Activated CD4-positive, alpha-beta T cell treated with anti-CD3 and anti-CD28 coated beads, Interleukin-2, amount 50 U/mL, for 48 hours (primary cell): ENCODE measurements around the gene COX6A2.
"Not testable (repeated sequence)": the region's sequence is repeated elsewhere in the genome, so short reads cannot be mapped to it uniquely, and the experiment has no call there.

Experiments
- DNase-seq, 2 experiments: peaks; one replicate each; pipeline ENCODE4 v3.0.0-alpha.2; 2020

Gene COX6A2

GRCh38 chr16:31461921-31462804, 34.0 kb upstream of the COX6A2 start:
- DNase-seq: no peak

GRCh38 chr16:31461201-31461920, 33.2 kb upstream of the COX6A2 start:
- DNase-seq: no peak

- DNase-seq: no peak
Measured at GRCh38 chr16:31460582-31461002, 32.4 kb upstream of the COX6A2 start.

- peak; percentile 100 for DNase-seq
Measured at GRCh38 chr16:31459687-31460581, 31.8 kb upstream of the COX6A2 start.

- peak; percentile 97 for DNase-seq
Measured at GRCh38 chr16:31458844-31459686, 30.9 kb upstream of the COX6A2 start, which contains the start of gene ARMC5. Gene ARMC5 (plus strand): TSS chr16:31459501. CDS start chr16:31459525, 24 bp downstream.

GRCh38 chr16:31458073-31458843, 30.1 kb upstream of the COX6A2 start:
- peak; percentile 41 to 62 for DNase-seq

GRCh38 chr16:31456988-31457360, 28.8 kb upstream of the COX6A2 start:
- DNase-seq: no peak

- peak in 1 of 2 experiments; percentile 51 for DNase-seq
Measured at GRCh38 chr16:31455601-31456314, 27.6 kb upstream of the COX6A2 start.

- no peak for DNase-seq
Measured at GRCh38 chr16:31453255-31454204, 25.4 kb upstream of the COX6A2 start.

- no peak for DNase-seq
Measured at GRCh38 chr16:31452631-31453106, 24.5 kb upstream of the COX6A2 start.

GRCh38 chr16:31451681-31452351, 23.7 kb upstream of the COX6A2 start:
- DNase-seq: no peak

GRCh38 chr16:31451201-31451600, 23.0 kb upstream of the COX6A2 start:
- DNase-seq: no peak

GRCh38 chr16:31445931-31446330, 17.8 kb upstream of the COX6A2 start:
- DNase-seq: not testable (repeated sequence)

- DNase-seq: no peak
Measured at GRCh38 chr16:31441956-31442355, 13.8 kb upstream of the COX6A2 start.

GRCh38 chr16:31440516-31441184, 12.5 kb upstream of the COX6A2 start:
- no peak for DNase-seq

GRCh38 chr16:31439519-31439918, 11.4 kb upstream of the COX6A2 start:
- no peak for DNase-seq

- not testable (repeated sequence) for DNase-seq
Measured at GRCh38 chr16:31439023-31439422, 10.9 kb upstream of the COX6A2 start.

- no peak for DNase-seq
Measured at GRCh38 chr16:31438414-31438813, 10.3 kb upstream of the COX6A2 start.
